Measurements from ENCODE around the gene TEX9.
"Not testable (repeated sequence)": the region's sequence is repeated elsewhere in the genome, so short reads cannot be mapped to it uniquely, and the experiment has no call there.

Gene TEX9

DNA sequence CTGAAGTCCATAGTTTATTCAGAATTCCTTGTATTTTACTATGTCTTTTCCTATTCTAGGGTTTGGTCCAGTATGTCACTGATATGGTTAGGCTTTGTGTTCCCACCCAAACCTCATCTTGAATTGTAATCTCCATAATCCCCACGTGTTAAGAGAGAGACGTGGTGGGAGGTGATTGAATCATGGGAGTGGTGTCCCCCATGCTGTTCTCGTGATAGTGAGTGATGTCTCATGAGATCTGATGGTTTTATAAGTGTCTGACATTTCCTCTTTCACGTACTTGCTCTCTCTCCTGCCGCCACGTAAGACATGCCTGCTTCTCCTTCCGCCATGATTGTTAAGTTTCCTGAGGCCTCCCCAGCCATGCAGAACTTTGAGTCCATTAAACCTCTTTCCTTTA lies 6.6 kb upstream of the TEX9 start:
- no peak for DNase-seq (ENCODE audit: low read depth, low spot score)
- no peak overlapping the region for H3K27ac ChIP-seq

DNA sequence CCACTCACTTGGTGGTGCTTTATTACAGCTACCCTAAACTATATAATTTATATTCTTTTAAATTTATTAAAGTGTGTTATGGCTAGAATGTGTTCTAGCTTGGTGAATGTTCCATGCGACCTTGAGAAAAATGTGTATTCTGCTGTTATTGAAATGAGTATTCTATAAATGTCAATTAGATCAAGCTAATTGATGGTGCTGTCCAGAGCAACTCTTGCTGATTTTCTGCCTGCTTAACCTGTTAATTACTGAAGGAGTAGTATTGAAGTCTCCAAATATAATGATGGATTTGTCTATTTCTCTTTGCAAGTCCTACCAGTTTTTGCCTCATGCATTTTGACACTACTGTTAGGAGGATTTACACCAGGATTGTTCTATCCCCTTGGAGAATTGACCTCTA lies 3.2 kb upstream of the TEX9 start:
- no peak overlapping the region for H3K27ac ChIP-seq
- no peak for DNase-seq (ENCODE audit: low read depth, low spot score)

DNA sequence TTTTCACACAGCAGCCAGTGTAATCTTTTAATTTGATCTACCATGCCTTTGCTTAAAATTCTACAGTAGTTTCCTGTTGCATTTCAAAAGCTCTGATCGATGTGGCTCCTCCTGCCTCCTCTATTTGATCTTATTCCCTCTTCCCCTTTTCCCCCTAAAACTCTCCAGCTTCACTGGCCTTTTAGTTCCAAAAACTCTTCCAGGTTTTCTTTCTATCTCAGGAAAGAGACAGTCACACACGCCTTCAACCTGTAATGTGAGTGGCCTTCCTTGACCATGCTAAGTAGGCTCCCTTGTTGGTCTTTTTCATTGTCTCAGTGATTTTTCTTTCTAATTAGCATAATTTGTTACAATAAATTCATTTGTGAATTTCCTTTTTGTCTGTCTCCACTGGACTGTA lies 985 bp downstream of the TEX9 start:
- no peak overlapping the region for H3K27ac ChIP-seq

DNA sequence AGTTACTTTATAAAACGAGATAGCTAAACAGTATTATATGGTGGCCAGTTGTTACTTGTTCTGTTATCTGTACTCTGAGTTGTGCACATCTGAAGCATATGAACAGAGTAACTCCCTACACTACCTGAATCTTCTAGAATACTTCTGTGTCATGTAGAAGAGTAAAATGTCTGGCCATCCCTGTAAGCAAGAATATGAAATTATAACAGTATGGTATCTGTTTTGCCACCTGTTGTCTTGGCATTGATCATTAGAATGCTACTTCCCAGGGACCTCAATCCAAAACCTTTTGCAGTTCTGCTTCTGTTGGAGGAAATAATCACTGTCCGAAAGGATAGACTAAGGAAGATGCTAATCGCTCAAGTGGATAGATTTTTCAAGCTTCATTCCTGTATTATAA lies 1.9 kb downstream of the TEX9 start:
- H3K27ac ChIP-seq: no peak overlapping the region
- no peak for DNase-seq (ENCODE audit: low read depth, low spot score)

More for the DNA sequence above, 985 bp downstream of the TEX9 start:
- no peak for DNase-seq (ENCODE audit: low read depth, low spot score)

DNA sequence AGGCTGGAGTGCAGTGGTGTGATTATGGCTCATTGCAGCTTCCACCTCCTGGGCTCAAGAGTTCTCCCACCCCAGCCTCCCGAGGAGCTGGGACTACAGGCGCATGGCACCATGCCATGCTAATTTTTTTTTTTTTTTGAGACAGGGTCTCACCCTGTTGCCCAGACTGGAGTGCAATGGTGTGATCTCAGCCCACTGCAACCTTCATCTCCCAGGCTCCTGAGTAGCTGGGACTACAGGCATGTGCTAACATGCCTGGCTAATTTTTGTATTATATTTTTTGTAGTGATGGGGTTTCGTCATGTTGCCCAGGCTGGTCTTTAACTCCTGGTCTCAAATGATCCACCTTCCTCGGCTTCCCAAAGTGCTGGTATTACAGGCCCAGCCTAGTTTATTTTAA lies 4.0 kb downstream of the TEX9 start:
- no peak overlapping the region for H3K27ac ChIP-seq
- no peak for DNase-seq (ENCODE audit: low read depth, low spot score)

DNA sequence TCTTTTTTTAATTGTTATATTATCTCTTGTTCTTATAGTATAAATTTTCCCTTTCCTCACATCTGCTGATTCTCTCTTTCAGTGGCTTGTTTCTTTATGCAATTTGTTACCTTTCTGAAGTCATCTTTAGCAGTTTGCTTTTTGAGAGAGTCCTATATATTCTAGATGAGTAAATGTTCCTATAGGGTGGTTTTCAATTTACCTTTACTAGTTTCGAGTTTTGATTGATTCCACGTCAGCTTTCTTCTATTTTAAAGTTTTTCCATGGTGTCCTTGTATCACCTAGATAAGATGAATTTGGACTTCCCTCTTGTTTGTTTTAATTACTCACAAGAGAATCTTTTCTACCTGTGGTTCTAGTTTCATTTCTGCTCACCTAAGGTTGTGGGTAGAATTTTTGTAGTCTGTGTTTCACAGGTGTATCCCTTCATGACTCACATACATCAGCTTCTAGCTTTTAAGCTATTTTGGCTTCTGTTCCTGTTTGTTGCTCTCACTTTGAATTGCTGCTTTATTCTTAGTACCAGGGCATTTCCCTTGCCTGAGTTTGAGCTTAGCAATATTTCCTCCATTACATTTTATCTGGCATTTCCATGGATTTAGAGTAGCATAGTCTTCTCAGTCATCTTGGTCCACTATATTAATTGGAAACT lies 6.4 kb downstream of the TEX9 start:
- no peak overlapping the region for H3K27ac ChIP-seq
- DNase-seq (ENCODE audit: low read depth, low spot score): peak; percentile 31

DNA sequence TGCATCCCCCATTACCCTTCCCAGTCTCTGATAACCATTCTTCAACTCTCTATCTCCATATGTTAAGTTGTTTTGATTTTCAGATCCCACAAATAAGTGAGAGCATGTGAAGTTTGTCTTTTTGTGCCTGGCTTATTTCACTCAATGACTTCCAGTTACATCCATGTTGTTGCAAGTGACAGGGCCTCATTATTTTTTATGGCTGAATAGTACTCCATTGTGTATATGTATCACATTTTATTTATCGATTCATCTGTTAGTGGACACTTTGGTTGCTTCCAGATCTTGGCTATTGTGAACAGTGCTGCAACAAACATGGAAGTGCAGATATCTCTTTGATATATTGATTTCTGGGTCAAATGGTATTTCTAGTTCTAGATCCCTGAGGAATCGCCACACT lies 9.5 kb downstream of the TEX9 start:
- not testable (repeated sequence) for H3K27ac ChIP-seq; DNase-seq (ENCODE audit: low read depth, low spot score)

DNA sequence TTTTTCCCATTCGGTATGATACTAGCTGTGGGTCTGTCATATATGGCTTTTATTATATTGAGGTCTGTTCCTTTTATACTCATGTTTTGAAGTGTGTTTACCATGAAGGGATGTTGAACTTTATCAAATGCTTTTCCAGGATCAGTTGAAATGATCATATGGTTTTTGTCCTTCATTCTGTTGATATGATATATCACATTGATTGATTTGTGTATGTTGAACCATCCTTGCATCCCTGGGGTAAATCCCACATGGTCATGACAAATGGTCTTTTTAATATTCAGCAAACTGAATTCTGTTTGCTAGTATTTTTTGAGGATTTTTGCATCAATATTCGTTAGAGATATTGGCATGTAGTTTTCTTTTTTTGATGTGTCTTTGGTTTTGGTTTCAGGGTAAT lies 12.6 kb downstream of the TEX9 start:
- H3K27ac ChIP-seq; DNase-seq (ENCODE audit: low read depth, low spot score): not testable (repeated sequence)

DNA sequence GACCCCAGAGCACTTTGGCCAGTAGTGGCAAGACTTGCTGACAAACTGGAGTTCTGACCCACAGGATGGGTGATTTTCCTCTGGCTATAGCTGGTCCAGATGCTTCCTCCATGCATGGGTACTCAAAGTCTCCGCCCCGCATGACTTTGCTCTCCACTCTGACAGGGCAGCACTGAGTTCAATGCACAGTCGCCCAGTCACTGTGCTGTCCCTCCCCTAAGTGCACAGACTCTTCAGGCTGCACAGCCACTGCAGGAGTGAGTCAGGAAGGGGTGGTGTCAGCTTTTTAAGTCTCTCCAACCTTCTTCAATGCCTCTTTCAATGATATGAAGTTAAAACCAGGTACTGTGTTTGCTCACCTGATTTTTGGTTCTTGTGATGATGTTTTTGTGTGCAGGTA lies 17.8 kb downstream of the TEX9 start:
- peak; percentile 12 for DNase-seq (ENCODE audit: low read depth, low spot score)
- H3K27ac ChIP-seq: no peak overlapping the region

DNA sequence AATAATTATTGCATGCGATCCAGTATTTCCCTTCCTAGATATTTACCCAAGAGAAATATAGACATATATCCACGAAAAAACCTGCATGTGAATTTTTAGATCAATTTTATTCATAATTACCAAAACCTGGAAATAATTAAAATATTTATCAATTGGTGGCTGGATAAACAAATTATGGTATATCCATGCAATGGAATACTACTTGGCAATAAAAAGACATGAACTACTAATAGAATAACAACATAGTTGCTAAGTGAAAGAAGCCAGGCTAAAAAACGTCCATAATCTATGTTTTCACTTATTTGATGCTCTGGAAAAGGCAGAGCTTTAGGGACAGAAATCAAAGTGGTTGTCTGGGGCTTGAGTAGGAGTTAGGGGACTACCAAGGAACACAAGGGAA lies 20.7 kb downstream of the TEX9 start:
- DNase-seq (ENCODE audit: low read depth, low spot score): no peak
- no peak overlapping the region for H3K27ac ChIP-seq

DNA sequence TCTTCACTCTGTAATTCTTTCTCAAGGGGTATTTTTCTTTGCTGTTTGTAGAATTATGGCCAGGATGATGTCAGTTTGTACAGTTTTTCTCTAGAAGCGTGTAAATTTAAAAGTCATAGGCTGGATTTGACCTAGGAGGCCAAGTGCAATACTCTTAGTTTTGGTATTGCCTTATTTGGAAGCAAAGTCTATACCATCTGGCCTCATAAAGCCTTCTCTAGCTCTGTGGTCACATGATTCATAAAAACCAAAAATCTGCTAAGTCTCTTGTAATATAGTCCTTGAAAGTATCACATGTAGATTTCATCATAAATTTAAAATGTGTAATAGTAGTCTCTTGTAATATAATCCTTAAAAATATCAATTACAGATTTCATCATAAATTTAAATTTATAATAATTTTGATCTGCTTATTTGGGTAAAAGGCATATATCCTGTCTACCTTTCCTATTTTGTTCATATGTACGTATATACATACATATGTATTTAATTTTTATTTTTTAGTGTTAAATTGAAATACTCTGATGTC lies 25.6 kb downstream of the TEX9 start:
- no peak overlapping the region for H3K27ac ChIP-seq
- no peak for DNase-seq (ENCODE audit: low read depth, low spot score)

DNA sequence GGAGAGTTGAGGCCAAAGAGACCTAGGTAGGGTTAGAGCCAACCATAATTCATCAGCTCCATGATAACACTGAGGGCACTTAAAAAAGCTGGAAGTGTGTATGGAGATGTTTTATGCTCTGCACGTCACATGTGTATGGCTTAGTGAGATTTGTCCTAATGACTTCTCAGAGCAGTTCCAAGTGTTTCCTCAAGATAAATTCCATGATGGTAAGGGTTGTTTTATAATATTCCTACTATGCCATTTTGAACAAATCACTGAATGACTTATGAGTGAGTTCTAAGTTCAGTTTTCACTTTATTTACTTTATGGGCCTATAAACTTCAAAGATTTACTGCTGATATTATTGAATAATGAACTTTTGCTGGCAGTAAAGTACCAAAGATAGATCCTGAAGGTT lies 28.1 kb downstream of the TEX9 start:
- DNase-seq (ENCODE audit: low read depth, low spot score): no peak

DNA sequence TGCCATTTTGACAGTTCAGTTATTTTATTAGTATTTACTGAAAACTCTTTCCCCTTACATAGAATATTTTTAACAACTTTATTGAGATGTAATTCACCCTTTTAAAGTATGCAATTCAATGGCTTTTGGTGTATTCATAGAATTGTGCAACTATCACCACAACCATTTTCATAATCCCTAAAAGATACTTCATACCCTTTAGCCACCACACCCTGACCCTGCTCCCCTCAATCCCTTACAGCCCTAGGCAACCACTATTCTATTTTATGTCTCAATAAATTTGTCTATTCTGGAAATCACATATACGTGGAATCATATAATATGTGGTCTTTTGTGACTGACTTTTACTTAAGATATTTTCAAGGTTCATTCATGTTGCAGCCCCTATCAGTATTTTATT lies 29.7 kb downstream of the TEX9 start:
- H3K27ac ChIP-seq: no peak overlapping the region
- no peak for DNase-seq (ENCODE audit: low read depth, low spot score)

More for the DNA sequence above, 28.1 kb downstream of the TEX9 start:
- no peak overlapping the region for H3K27ac ChIP-seq

DNA sequence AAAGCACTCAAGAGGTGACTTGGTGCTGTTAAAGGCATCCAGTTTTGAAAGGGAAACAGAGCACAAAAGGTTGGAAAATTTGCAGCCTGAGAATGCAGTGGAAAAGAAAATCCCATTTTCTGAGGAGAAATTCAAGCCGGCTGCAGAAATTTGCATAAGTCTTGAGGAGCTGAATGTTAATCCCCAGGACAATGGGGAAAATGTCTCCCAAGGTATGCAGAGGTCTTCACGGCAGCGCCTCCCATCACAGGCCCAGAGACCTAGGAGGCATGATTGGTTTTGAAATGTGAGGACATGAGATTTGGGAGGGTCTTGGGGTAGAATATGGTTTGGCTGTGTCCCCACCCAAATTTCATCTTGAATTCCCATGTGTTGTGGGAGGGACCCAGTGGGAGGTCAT lies 32.1 kb downstream of the TEX9 start:
- not testable (repeated sequence) for DNase-seq (ENCODE audit: low read depth, low spot score); H3K27ac ChIP-seq

DNA sequence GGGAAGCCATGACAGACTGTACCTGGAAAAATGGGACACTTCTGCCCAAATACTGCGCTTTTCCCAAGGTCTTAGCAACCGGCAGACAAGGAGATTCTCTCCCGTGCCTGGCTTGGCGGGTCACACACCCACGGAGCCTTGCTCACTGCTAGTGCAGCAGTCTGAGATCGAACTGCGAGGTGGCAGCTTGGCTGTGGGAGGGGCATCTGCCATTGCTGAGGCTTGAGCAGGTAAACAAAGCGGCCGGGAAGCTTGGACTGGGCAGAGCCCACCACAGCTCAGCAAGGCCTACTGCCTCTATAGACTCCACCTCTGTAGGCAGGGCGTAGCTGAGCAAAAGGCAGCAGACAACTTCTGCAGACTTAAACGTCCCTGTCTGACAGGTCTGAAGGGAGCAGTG lies 34.0 kb downstream of the TEX9 start:
- DNase-seq (ENCODE audit: low read depth, low spot score); H3K27ac ChIP-seq: not testable (repeated sequence)

DNA sequence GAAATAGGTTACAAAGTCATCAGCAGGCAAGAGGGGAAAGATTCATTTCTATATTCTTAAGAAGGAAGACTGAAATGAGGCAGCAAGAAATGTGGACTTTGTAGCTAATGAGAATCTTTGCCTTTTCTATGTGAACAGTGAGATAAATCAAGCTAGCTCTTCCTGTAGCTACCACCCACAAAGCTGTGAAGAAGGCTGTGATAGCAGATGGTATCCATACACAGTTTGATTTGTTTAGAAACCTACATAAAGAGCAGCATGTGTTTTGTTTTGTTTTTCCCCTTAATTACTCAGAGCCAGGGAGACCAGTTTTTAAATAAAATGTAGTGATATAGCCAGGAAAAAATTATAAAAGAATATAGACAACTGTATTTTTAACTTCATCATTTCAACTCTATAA lies 45.5 kb downstream of the TEX9 start:
- DNase-seq (ENCODE audit: low read depth, low spot score): no peak
- no peak overlapping the region for H3K27ac ChIP-seq

DNA sequence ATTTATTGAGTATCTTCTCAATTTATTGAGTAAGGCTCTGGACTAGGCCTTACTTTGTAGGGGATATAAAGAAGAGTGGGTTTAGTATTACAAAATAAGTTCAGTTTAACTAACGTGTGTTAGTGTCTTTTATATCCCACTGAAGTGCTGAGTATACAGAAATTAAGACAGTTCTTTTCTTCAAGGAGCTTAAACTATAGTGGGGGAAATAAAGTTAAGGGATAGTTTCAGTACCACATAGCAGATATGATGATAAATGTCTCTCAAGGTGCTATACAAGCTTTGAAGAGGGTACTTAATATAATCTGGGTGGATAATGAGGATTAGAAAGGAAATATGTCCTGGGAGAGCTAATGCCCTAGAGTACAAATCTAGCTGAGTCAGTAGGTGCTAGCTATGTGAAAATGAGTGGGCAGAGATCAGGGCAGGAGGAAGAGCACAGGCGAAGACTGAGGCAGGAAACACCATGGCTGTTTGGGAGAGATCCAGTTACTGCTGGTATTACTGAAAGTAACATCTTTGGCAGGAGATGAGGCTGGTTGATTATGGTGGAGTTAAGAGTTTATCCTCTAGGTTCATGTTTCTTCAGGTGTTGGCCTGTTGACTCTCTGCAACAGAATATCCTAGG lies 46.0 kb downstream of the TEX9 start:
- DNase-seq (ENCODE audit: low read depth, low spot score): no peak
- no peak overlapping the region for H3K27ac ChIP-seq

DNA sequence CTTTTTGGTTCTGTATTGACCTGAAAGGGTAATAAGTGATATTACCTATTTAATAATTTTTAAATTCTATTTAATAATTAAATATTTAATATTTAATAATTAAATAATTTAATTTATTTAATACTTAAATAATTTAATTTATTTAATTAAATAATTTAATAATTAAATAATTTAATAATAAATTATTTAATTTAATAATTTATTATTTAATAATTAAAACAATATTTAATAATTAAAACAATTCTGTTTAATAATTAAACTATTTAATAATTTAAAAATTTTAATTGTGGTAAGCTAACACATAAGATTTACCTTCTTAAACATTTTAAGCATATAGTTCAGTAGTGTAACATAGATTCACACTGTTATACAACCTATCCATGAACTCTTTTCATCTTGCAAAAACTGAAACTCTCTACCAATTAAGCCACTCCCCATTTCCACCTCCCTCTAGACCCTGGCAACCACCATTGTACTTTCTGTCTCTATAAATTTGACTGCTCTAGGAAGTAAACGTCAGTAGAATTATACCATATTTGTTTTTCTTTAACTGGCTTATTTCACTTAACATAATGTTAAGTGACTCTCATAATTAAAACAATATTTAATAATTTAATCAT lies 48.0 kb downstream of the TEX9 start:
- H3K27ac ChIP-seq; DNase-seq (ENCODE audit: low read depth, low spot score): not testable (repeated sequence)

DNA sequence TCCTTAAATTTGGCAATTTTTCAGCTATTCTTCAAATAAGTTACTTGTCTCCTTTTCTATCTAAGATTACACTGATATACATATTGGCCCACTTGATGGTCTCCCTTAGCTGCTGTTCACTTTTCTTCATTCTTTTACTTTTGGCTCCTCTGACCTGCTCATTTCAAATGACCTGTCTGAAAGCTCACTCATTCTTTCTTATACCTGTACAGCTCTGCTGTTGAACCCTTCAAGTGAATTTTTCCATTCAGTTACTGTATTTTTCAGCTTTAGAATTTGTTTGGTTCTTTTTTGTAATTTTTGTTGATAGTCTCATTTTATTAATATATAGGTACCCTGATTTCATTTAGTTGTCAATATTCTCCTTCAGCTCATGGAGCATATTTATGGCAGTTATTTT lies 60.0 kb downstream of the TEX9 start:
- DNase-seq (ENCODE audit: low read depth, low spot score): no peak
- H3K27ac ChIP-seq: no peak overlapping the region

DNA sequence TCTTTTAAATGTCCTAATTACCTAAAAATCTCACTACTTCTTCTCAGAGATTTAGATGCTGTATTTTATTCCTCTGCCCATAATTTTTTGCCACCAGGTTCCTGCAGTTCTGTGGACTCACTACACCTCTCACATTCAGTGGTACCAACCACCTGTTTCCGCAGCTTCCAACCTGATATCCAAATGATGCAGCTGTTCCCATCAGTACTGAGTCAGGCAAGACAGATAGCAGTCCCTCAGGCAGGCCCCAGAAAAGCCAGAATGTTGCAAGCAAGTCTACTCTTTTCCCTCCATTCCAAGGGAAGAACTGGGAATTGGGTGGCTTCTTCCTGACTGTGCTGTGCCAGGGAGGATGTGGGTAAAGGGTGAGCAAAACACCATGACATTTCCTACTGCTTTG lies 60.8 kb downstream of the TEX9 start:
- H3K27ac ChIP-seq: no peak overlapping the region
- no peak for DNase-seq (ENCODE audit: low read depth, low spot score)

DNA sequence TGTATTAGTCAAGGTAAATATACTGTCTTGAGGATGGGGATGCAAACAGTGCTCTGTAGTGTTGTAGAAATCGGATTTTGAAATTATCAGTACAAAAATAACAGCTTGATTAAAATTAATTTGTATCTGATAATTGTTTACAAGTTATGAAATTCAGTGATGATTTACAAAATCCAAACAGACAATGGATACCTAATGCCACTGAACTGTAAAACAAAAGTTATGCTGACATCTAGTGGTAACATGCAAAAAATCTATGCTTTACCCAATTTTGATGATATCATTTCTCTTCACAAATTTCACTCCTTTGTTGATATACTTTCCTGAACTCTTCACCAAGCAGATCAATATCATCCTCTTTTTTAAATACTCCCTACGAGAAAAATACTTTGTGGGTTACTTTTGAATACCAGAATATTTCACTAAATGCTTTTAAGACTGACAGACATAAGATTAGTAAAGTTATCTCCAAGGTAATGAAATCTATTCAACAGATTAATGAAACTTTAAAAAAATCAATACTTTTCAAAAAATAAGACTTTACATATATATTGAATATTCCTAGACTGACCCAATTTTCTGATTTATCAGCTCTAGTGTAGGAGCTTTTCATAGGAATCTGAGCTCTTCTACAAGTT lies 63.7 kb downstream of the TEX9 start:
- no peak for DNase-seq (ENCODE audit: low read depth, low spot score)

More for the DNA sequence above, 63.7 kb downstream of the TEX9 start:
- H3K27ac ChIP-seq: no peak overlapping the region

All from epithelial cell of prostate (primary cell).